T-helper 2 cell treated with Interferon-gamma antibody and Interleukin-4, amounts not matched to agents 5 μg/mL and 100 μg/mL, for 36 hours (primary cell): ENCODE measurements around the gene UNC119.
A peak's percentile ranks its signal among the peaks of the same experiment; 100 is the strongest.

Experiments used
- DNase-seq: peaks from one replicate; pipeline ENCODE4 v3.0.0; 2021; ENCODE audit warnings: low spot score
- H3K27ac Mint-ChIP-seq: one replicate; pipeline ENCODE4 v1.8.0; 2021; ENCODE audit warnings: mild to moderate bottlenecking, mixed read lengths
- H3K27me3 Mint-ChIP-seq: one replicate; pipeline ENCODE4 v1.8.0; 2021; ENCODE audit warnings: low read depth, mixed read lengths
- H3K36me3 Mint-ChIP-seq: one replicate; pipeline ENCODE4 v1.8.0; 2021; ENCODE audit warnings: low read depth, mixed read lengths
- H3K4me1 Mint-ChIP-seq: one replicate; pipeline ENCODE4 v1.8.0; 2021; ENCODE audit warnings: low read depth, mixed read lengths
- H3K4me3 Mint-ChIP-seq: one replicate; pipeline ENCODE4 v1.8.0; 2022; ENCODE audit warnings: mild to moderate bottlenecking, moderate library complexity, mixed read lengths
- H3K9me3 Mint-ChIP-seq: one replicate; pipeline ENCODE4 v1.8.0; 2021; ENCODE audit warnings: mixed read lengths

The UNC119 gene

DNA sequence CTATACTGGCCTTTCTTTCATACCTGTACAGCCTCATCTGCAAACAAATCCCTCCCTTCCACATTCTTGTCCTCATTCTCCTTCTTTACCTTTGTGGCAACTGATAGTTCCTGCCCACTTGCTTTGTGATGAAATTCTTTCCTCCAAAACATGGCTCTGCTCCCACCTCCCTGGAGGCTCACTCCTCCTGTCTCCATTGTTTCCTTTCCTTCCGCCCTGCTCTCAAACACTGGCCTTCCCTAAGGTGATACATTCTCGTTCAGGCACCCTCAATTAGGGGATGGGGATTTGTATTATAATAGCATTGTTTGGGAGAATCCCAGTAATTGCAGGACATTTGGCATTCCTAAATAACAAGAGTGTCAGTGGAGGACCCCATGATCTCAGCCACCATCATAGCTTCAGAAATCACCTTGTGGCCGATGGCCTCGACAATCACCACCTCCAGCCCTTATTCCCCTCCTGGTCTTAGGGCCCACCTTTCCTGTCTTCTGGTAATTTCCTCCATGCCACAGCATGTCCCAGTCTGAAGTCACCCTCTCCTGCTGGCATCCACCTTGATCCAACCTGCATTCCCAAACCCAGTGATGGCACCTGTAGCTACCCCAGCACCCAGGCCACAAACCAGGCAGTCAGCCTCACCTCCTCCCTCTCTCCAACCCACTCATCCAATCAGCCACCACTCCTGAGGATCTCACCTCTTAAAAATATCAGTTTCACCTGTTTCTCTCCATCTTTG, 7.9 kb downstream of the UNC119 start:
- no peak for DNase-seq
- Mint-ChIP-seq H3K36me3 (peaks cover 2% of the 10 kb centered on the region), H3K4me3 (no peak overlapping the region), H3K9me3 (no peaks in the 10 kb centered on the region), H3K4me1 (peaks cover 16% of the 10 kb centered on the region), H3K27me3 (no peaks in the 10 kb centered on the region), H3K27ac (no peak overlapping the region)

GRCh38 chr17:28541439-28541838, 11.0 kb downstream of the UNC119 start:
- H3K36me3 Mint-ChIP-seq, result no peaks in the 10 kb centered on the region
- no peaks in the 10 kb centered on the region for H3K27me3 Mint-ChIP-seq
- H3K4me3 Mint-ChIP-seq, result no peak overlapping the region
- H3K4me1 Mint-ChIP-seq, result no peaks in the 10 kb centered on the region
- H3K9me3 Mint-ChIP-seq, result no peaks in the 10 kb centered on the region
- no peak overlapping the region for H3K27ac Mint-ChIP-seq
- no peak for DNase-seq

GRCh38 chr17:28540231-28540630, 12.2 kb downstream of the UNC119 start:
- Mint-ChIP-seq H3K27ac (no peak overlapping the region), H3K4me1 (no peaks in the 10 kb centered on the region), H3K27me3 (no peaks in the 10 kb centered on the region), H3K36me3 (no peaks in the 10 kb centered on the region), H3K9me3 (no peaks in the 10 kb centered on the region), H3K4me3 (no peak overlapping the region)
- no peak for DNase-seq

DNA sequence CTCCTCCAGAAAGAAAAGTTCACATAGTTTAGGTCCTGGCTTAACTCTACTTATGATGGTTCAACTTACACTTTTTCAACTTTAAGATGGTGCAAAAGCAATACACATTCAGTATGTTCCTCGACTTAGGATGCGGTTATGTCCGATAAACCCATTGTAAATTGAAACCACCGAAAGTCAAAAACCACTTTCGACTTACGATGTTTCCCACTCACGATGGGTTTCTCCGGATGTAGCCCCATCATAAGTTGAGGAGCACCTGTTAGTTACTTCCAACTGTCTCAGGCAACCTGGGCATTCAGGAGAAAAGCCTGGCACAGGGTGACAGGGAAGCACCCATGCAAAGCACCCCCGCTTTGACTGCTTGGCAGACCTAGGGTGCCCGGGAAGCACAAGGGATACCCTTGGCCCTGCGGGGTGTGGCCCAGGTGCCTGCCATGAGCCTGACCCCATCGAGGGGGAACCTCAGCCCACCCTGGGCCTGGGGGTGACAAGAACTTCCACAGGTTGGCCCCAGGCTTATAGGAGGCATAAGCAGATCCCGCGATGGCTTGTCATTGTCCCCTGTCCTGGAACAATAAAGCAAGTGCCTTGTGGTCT, 14.0 kb downstream of the UNC119 start:
- H3K27ac Mint-ChIP-seq, result no peak overlapping the region

DNA sequence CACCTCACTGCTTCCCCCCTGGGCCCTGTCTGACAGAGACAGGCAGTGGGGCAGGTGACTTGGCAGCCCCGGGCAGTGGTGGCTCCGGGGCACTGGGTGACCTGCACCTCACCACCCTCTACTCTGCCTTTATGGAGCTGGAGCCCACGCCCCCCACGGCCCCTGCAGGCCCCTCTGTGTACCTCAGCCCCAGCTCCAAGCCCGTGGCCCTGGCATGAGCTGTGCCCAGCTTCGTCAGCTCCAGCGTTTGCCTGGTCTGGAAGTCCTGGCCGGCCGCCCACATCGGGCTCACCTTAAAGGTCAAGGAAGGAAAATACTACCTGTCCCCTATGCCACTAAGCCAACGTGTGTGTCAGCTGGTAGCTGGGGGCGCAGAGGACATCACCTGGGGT, 15.2 kb downstream of the UNC119 start:
- Mint-ChIP-seq H3K9me3 (no peaks in the 10 kb centered on the region), H3K4me1 (no peaks in the 10 kb centered on the region), H3K36me3 (no peaks in the 10 kb centered on the region), H3K27ac (no peak overlapping the region), H3K4me3 (no peak overlapping the region), H3K27me3 (no peaks in the 10 kb centered on the region)
- DNase-seq, result no peak

More for the DNA sequence above, 14.0 kb downstream of the UNC119 start:
- Mint-ChIP-seq H3K4me1 (no peaks in the 10 kb centered on the region), H3K36me3 (no peaks in the 10 kb centered on the region), H3K27me3 (no peaks in the 10 kb centered on the region), H3K4me3 (no peak overlapping the region), H3K9me3 (no peaks in the 10 kb centered on the region)
- no peak for DNase-seq

DNA sequence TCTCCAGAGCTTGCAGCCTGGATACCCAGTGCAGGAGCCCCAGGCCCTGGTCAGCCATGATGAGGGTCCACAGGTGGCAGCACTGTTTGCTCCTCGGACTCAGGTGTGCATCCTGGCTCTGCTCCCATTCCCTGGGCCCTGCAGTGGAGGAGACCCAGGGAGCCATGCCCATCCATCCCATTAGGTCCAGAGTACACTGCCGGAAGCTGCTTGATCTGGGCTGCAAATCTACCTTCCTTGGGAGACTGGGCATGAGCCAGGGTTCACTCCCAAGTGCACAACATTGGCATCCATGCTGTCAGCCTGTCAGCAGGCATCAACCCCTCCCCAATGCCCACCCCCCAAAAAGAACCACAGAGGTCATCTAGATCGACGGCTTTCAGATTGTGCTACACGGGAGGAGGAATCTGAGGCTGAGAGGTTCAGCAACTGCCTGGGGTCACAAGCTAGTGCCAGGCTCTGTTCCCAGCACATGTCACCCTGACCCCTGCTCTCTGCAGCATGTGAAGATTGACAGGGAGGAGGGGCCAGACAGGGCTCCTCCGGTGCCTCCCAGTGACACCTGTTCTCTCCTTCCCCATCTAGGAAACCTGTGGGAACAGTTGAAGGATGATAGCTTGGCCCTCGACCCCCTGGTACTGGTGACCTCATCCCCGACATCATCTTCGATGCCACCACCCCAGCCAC, 15.7 kb downstream of the UNC119 start:
- H3K36me3 Mint-ChIP-seq, result no peaks in the 10 kb centered on the region

GRCh38 chr17:28534740-28535375, 17.6 kb downstream of the UNC119 start:
- no peak overlapping the region for H3K4me3 Mint-ChIP-seq
- H3K27me3 Mint-ChIP-seq, result no peaks in the 10 kb centered on the region
- no peaks in the 10 kb centered on the region for H3K4me1 Mint-ChIP-seq
- DNase-seq, result no peak
- no peaks in the 10 kb centered on the region for H3K36me3 Mint-ChIP-seq
- no peaks in the 10 kb centered on the region for H3K9me3 Mint-ChIP-seq
- H3K27ac Mint-ChIP-seq, result no peak overlapping the region

More for the DNA sequence above, 15.7 kb downstream of the UNC119 start:
- Mint-ChIP-seq H3K9me3 (no peaks in the 10 kb centered on the region), H3K27ac (no peak overlapping the region), H3K4me3 (no peak overlapping the region), H3K4me1 (no peaks in the 10 kb centered on the region), H3K27me3 (no peaks in the 10 kb centered on the region)
- DNase-seq, result no peak

DNA sequence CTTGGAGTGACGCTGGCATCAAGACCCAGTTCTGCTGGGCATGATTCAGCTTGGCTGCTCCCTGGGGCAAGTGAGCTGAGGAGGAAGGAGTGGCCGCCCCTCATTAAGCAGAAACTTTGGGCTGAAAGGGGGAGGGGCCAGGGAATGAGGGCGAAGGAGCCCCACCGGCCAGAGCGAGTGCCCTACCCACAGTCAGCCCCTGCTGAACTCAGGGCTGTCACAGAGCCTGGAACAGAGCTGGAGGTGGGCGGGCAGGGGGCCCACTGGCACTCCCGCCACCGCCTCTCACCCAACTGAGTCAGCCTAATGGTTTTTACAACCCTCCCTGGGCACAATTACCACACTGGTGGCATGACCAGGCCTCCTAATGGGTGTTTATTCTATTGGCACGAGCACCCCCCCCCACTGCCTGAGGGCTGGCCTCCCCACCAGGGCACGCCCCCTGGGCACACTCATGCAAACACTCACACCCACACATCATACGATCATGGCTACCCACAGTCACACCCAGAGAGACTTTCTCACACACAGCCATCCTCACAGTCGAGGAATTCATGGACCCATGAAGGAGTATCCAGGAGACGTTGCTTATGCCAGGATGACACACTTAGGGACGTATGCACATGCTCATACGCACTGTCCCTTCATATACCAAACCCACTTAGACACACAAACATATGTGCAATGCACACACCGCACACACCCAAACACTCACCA, 19.2 kb downstream of the UNC119 start:
- peaks cover 2% of the 10 kb centered on the region for H3K27me3 Mint-ChIP-seq
- H3K9me3 Mint-ChIP-seq, result no peaks in the 10 kb centered on the region
- no peaks in the 10 kb centered on the region for H3K4me1 Mint-ChIP-seq
- no peak overlapping the region for H3K27ac Mint-ChIP-seq
- no peak overlapping the region for H3K4me3 Mint-ChIP-seq
- no peaks in the 10 kb centered on the region for H3K36me3 Mint-ChIP-seq
- no peak for DNase-seq

DNA sequence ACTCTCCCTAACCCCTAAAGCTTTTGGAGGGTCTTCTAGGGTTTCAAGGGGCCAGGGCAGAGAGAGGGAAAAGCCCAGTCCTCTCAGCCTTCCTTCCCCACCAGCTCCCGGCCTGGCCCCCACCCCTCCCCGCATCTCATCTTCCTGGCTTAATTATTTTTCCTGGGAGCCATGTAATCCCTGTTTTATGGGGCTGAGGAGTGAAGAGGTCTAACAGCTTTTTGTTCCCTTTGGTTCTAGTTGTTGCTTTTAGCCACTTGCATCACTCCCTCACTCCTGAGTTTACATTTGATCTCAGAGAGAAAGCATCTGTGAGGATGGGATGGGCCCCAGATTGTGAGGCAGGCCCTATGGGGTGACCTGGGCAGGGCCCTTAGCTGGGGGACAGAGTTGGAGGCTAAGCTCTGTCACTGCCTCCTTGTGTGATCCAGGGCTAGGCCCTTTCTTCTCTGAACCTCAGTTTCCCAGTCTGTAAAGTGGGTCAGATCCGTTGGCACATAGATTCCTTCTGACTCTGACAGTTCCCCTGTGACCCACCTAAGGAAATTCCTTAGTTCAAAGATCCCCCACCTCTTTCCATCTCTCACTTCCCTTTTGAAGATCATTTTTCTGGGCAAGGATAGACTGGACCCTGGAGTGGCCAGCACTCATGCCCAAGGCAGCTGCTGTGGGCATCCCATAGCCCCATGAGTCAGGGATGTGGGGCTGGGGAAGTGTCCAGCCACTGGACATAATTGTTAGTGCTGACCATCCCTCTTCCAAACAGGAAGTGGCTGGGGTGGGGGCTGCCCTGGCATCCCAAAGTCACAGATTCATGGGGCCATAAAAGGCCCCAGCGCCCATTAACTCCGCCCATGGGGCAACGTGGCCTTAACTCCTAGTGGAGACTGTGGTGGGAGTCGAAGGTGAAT, 20.1 kb downstream of the UNC119 start:
- Mint-ChIP-seq H3K4me3 (no peak overlapping the region), H3K27ac (peak overlapping the region; percentile 39)

DNA sequence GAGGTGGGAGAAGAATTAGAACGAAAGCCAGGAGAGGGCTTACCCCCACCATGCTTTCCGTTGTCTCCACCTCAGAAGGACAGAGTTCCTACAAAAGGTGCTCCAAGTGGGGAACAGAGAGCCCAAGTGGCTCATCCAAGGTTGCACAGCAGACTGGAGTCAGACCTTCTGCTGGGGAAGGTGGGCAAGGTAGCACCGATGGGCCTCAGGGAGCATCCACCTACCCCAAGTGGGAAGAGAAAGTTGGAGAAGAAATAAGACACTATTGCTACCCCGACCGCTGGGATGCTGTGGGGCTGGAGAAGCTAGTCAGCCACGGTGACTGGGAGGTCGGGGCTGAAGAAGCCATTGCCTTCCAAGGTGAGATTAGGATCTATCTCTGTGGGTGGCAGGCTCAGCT, 21.5 kb downstream of the UNC119 start:
- Mint-ChIP-seq H3K4me1 (no peaks in the 10 kb centered on the region), H3K27me3 (peaks cover 2% of the 10 kb centered on the region), H3K27ac (no peak overlapping the region), H3K4me3 (no peak overlapping the region), H3K9me3 (no peaks in the 10 kb centered on the region), H3K36me3 (no peaks in the 10 kb centered on the region)
- DNase-seq, result no peak

More for the DNA sequence above, 20.1 kb downstream of the UNC119 start:
- Mint-ChIP-seq H3K4me1 (no peaks in the 10 kb centered on the region), H3K9me3 (no peaks in the 10 kb centered on the region), H3K36me3 (no peaks in the 10 kb centered on the region), H3K27me3 (peaks cover 2% of the 10 kb centered on the region)
- DNase-seq, result no peak

GRCh38 chr17:28530250-28530649, 22.2 kb downstream of the UNC119 start:
- no peak for DNase-seq
- Mint-ChIP-seq H3K27me3 (peaks cover 2% of the 10 kb centered on the region), H3K36me3 (no peaks in the 10 kb centered on the region)

DNA sequence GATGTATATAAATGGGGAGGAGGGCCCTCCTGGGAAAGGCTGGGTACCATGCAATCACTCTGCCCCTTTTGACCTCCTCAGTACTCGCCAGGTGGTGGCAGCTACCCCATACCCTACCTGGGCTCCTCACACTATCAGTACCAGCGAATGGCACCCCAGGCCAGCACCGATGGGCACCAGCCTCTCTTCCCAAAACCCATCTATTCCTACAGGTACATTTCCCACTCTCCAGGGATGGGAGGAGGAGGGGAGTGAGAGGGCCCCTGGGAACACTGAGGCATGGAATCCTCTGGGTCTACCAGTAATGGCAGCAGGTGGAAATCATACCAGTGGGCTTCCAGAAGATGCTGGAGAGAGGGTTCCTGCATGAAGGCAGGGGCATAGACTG, 23.4 kb downstream of the UNC119 start:
- Mint-ChIP-seq H3K9me3 (no peaks in the 10 kb centered on the region), H3K27me3 (peaks cover 2% of the 10 kb centered on the region), H3K4me3 (no peak overlapping the region), H3K36me3 (no peaks in the 10 kb centered on the region), H3K27ac (no peak overlapping the region), H3K4me1 (no peaks in the 10 kb centered on the region)
- no peak for DNase-seq

More at GRCh38 chr17:28530250-28530649, 22.2 kb downstream of the UNC119 start:
- Mint-ChIP-seq H3K27ac (no peak overlapping the region), H3K4me1 (no peaks in the 10 kb centered on the region), H3K9me3 (no peaks in the 10 kb centered on the region), H3K4me3 (no peak overlapping the region)
